ENCODE data around the gene F2RL3. TPM values are rescaled to one million over a fixed set of nuclear protein-coding genes. Genes with fewer than 3 reads are reported as not detected.

F2RL3 gene
- total and polyA plus RNA-seq, 2 of the 8 experiments (the other 6 are each of a cell fraction or from before 2014, with no cell fraction given) = not detected

GRCh38 chr19:16873594-16873993 lies 15.2 kb upstream of the F2RL3 start:
- Histone ChIP-seq H3K14ac (ENCODE audit: insufficient read length) (no peak overlapping the region), H2AFZ (ENCODE audit: low read length) (no peak overlapping the region), H3K9ac (replicated peaks in 1 of 4; ENCODE audit: extremely low read depth in 1 of 4, low read depth in 3 of 4, low read length in 3 of 4) (no peak overlapping the region), H2AK5ac (ENCODE audit: low read depth, low read length) (no peak overlapping the region), H3K27ac (ENCODE audit: low read depth, low read length) (no peak overlapping the region), H4K20me1 (replicated peaks in 1 of 2; ENCODE audit: control insufficient read depth in 1 of 2, insufficient read depth in 2 of 2, low read length in 2 of 2) (peaks cover 0 to 13% of the 10 kb centered on the region in 2 experiments), H3K4me2 (ENCODE audit: insufficient read depth in 1 of 2, low read depth in 2 of 2, low read length in 2 of 2) (no peak overlapping the region), H3K23ac (ENCODE audit: insufficient read length) (no peak overlapping the region), H3K4ac (replicated peaks; ENCODE audit: insufficient read length, low read depth, low read length) (no peak overlapping the region), H3K27me3 (replicated peaks in 1 of 4; ENCODE audit: control insufficient read depth in 3 of 4, extremely low read depth in 1 of 4, insufficient read depth in 3 of 4, low read length in 3 of 4) (no peaks in the 10 kb centered on the region), H2BK12ac (ENCODE audit: low read depth, low read length) (no peak overlapping the region; the same call in 1 of the 2 replicates), H2BK5ac (ENCODE audit: low read depth, low read length) (no peak overlapping the region), H3K9me3 (ENCODE audit: insufficient read depth in 2 of 2, low read depth in 1 of 2, low read length in 1 of 2) (no peaks in the 10 kb centered on the region), H3K4me1 (replicated peaks in 1 of 4; ENCODE audit: control insufficient read depth in 3 of 4, insufficient read depth in 4 of 4, low read length in 3 of 4) (no peaks in the 10 kb centered on the region; a peak in 2 of 7 replicates), H3K36me3 (ENCODE audit: control insufficient read depth in 2 of 4, insufficient read depth in 4 of 4, low read length in 3 of 4) (peaks cover 15 to 55% (median 46%) of the 10 kb centered on the region in 4 experiments), H2BK120ac (replicated peaks; ENCODE audit: low read depth, low read length) (no peak overlapping the region), H3K23me2 (ENCODE audit: low read depth, low read length) (peaks cover 6% of the 10 kb centered on the region; the same call in 1 of the 2 replicates), H3K79me2 (ENCODE audit: control insufficient read depth in 1 of 2, insufficient read depth in 2 of 2, low read length in 2 of 2) (peaks cover 0 to 16% of the 10 kb centered on the region in 2 experiments; a peak in 2 of 4 replicates), H3K79me1 (ENCODE audit: low read depth, low read length) (peaks cover 15% of the 10 kb centered on the region), H2BK15ac (ENCODE audit: low read length) (no peak overlapping the region), H4K91ac (replicated peaks; ENCODE audit: insufficient read length, low read length) (no peak overlapping the region), H3K4me3 (ENCODE audit: extremely low read depth in 1 of 4, insufficient read depth in 2 of 4, low read depth in 3 of 4, low read length in 4 of 4) (no peak overlapping the region), H4K5ac (ENCODE audit: insufficient read length, low read depth, low read length) (no peak overlapping the region), H3K18ac (ENCODE audit: extremely low read depth, low read length) (no peak overlapping the region), H3K56ac (replicated peaks; ENCODE audit: insufficient read length, low read depth, low read length) (no peak overlapping the region), H4K8ac (ENCODE audit: extremely low read depth, insufficient read depth, low read length) (no peak overlapping the region; the same call in 1 of the 2 replicates), H2BK20ac (ENCODE audit: low read length) (no peak overlapping the region)
- FAIRE-seq (no peak), DNase-seq (ENCODE audit: low read depth in 1 of 2, low spot score in 2 of 2) (no peak)
- ChIA-PET POLR2A (ENCODE audit: partially characterized antibody) (interaction anchor here (1.0 kb wide), 2 partner anchors 18 to 214 kb away, joined by 3 read pairs; partner anchors contain the start of gene SMIM7), CTCF (ENCODE audit: partially characterized antibody) (interaction anchor here (1.2 kb wide), 1 partner anchor 159 kb away, joined by 3 read pairs; no protein-coding TSS in a partner anchor)
- WGBS, 2 experiments (ENCODE audit: extremely low coverage in 1 of 2, insufficient coverage in 1 of 2, insufficient read length in 1 of 2, insufficient replicate concordance in 2 of 2, low coverage in 1 of 2, low lambda C conversion rate in 2 of 2, missing lambda C conversion rate in 1 of 2) = 95% methylated on average over 3 of the region's 3 CpGs; no CpG with 5 or more reads in 1 of the 2 experiments
- TF ChIP-seq E2F6 (IDR thresholded peaks at IDR 0.05) (no peak), SAP30 (IDR thresholded peaks at IDR 0.05; ENCODE audit: insufficient read depth, insufficient replicate concordance, low read length) (no peak), FOSL1 (IDR thresholded peaks at IDR 0.05; ENCODE audit: insufficient read depth, low read depth, low read length) (no peak), GABPA (IDR thresholded peaks at IDR 0.05; ENCODE audit: borderline replicate concordance, insufficient read depth, low read length) (no peak), POLR2AphosphoS5 (IDR thresholded peaks at IDR 0.05; ENCODE audit: low read depth, low read length) (no peak), SIRT6 (IDR thresholded peaks at IDR 0.05; ENCODE audit: low read length) (no peak), SP1 (IDR thresholded peaks at IDR 0.05; ENCODE audit: low read depth, low read length) (no peak), BCL11A (IDR thresholded peaks at IDR 0.05; ENCODE audit: low read depth in 2 of 2, low read length in 2 of 2) (no peak), SRF (IDR thresholded peaks at IDR 0.05; ENCODE audit: low read depth, low read length) (no peak), CHD2 (IDR thresholded peaks at IDR 0.05; ENCODE audit: low read length) (no peak), RXRA (IDR thresholded peaks at IDR 0.05; ENCODE audit: insufficient read depth, low read depth, low read length) (no peak), ASH2L (IDR thresholded peaks at IDR 0.05; ENCODE audit: low read length) (no peak), USF2 (IDR thresholded peaks at IDR 0.05; ENCODE audit: low read length) (no peak)

All from H1 (cell line).